Measurements from ENCODE around the gene GCH1.
A peak's percentile ranks its signal among the peaks of the same experiment; 100 is the strongest.
"Not testable (repeated sequence)": the region's sequence is repeated elsewhere in the genome, so short reads cannot be mapped to it uniquely, and the experiment has no call there.

GCH1 gene

DNA sequence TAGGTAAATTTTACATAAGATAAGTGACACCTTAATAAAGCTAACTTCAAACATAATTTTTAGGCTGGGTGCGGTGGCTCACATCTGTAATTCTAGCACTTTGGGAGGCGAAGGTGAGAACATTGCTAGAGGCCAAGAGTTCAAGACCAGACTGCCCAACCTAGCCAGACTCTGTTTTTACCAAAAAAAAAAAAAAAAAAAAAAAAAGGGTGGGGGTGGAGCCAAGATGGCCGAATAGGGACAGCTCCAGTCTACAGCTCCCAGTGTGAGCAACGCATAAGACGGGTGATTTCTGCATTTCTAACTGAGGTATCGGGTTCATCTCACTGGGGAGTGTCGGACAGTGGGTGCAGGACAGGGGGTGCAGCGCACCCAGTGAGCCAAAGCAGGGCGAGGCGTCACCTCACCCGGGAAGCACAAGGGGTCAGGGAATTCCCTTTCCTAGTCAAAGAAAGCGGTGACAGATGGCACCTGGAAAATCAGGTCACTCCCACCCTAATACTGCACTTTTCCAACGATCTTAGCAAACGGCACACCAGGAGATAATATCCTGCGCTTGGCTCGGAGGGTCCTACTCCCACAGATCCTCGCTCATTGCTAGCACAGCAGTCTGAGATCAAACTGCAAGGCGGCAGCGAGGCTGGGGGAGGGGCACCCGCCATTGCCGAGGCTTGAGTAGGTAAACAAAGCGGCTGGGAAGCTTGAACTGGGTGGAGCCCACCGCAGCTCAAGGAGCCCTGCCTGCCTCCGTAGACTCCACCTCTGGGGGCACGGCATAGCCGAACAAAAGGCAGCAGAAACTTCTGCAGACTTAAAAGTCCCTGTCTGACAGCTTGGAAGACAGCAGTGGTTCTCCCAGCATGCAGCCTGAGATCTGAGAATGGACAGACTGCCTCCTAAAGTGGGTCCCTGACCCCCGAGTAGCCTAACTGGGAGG is 32.2 kb downstream of the GCH1 start:
- H3K4me1 ChIP-seq (ENCODE audit: control insufficient read depth, insufficient read depth, low read length); H3K9me3 ChIP-seq (ENCODE audit: control insufficient read depth, low read length); H3K36me3 ChIP-seq (ENCODE audit: control insufficient read depth, insufficient read depth, low read length); H3K27me3 ChIP-seq (ENCODE audit: control insufficient read depth, insufficient read depth, low read length, poor library complexity, severe bottlenecking): not testable (repeated sequence)
- Histone ChIP-seq H3K27ac (ENCODE audit: insufficient read depth, low read depth, low read length, poor library complexity, severe bottlenecking) (peak overlapping the region; percentile 50), H3K4me3 (ENCODE audit: insufficient read depth, low read depth, low read length) (peak overlapping the region; percentile 23)
- 36 to 38% methylated on average over 27 of the region's 27 CpGs for WGBS, 2 experiments

- 91 to 93% methylated on average over 3 of the region's 3 CpGs for WGBS, 2 experiments
- no peak overlapping the region for H3K27ac ChIP-seq (ENCODE audit: insufficient read depth, low read depth, low read length, poor library complexity, severe bottlenecking)
- no peaks in the 10 kb centered on the region for H3K4me1 ChIP-seq (ENCODE audit: control insufficient read depth, insufficient read depth, low read length)
Measured at GRCh38 chr14:54867011-54867410, 35.6 kb downstream of the GCH1 start.

GRCh38 chr14:54866588-54866987 is 36.0 kb downstream of the GCH1 start:
- H3K27ac ChIP-seq (ENCODE audit: insufficient read depth, low read depth, low read length, poor library complexity, severe bottlenecking) = no peak overlapping the region
- no peaks in the 10 kb centered on the region for H3K27me3 ChIP-seq (ENCODE audit: control insufficient read depth, insufficient read depth, low read length, poor library complexity, severe bottlenecking)
- H3K4me3 ChIP-seq (ENCODE audit: insufficient read depth, low read depth, low read length) = no peak overlapping the region
- 88 to 90% methylated on average over 4 of the region's 4 CpGs for WGBS, 2 experiments
- no peaks in the 10 kb centered on the region for H3K36me3 ChIP-seq (ENCODE audit: control insufficient read depth, insufficient read depth, low read length)
- no peaks in the 10 kb centered on the region for H3K4me1 ChIP-seq (ENCODE audit: control insufficient read depth, insufficient read depth, low read length)
- no peaks in the 10 kb centered on the region for H3K9me3 ChIP-seq (ENCODE audit: control insufficient read depth, low read length)

More at GRCh38 chr14:54867011-54867410, 35.6 kb downstream of the GCH1 start:
- Histone ChIP-seq H3K27me3 (ENCODE audit: control insufficient read depth, insufficient read depth, low read length, poor library complexity, severe bottlenecking) (no peaks in the 10 kb centered on the region), H3K9me3 (ENCODE audit: control insufficient read depth, low read length) (no peaks in the 10 kb centered on the region), H3K36me3 (ENCODE audit: control insufficient read depth, insufficient read depth, low read length) (no peaks in the 10 kb centered on the region), H3K4me3 (ENCODE audit: insufficient read depth, low read depth, low read length) (no peak overlapping the region)

DNA sequence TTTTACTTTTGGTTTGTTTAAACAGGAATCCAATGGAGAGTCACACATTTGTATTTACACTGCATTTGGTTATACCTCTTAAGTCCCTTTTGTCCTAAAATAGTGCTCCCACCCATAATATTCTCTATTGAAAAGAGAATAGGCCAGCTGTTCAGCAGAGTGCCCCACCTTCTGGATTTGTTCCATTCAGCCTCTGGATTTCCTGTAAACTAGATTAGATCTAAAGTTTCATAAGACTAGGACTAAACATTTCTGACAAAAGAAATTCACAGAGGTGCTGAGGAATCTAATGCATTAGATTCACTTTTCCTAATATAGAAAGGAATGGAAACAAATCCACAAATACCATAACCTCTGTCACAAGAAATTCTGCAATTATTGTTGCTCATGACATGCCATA is 38.1 kb downstream of the GCH1 start:
- H3K4me1 ChIP-seq (ENCODE audit: control insufficient read depth, insufficient read depth, low read length) = no peaks in the 10 kb centered on the region
- no peak overlapping the region for H3K27ac ChIP-seq (ENCODE audit: insufficient read depth, low read depth, low read length, poor library complexity, severe bottlenecking)
- H3K9me3 ChIP-seq (ENCODE audit: control insufficient read depth, low read length) = no peaks in the 10 kb centered on the region
- no peaks in the 10 kb centered on the region for H3K27me3 ChIP-seq (ENCODE audit: control insufficient read depth, insufficient read depth, low read length, poor library complexity, severe bottlenecking)
- H3K36me3 ChIP-seq (ENCODE audit: control insufficient read depth, insufficient read depth, low read length) = no peaks in the 10 kb centered on the region
- H3K4me3 ChIP-seq (ENCODE audit: insufficient read depth, low read depth, low read length) = no peak overlapping the region

DNA sequence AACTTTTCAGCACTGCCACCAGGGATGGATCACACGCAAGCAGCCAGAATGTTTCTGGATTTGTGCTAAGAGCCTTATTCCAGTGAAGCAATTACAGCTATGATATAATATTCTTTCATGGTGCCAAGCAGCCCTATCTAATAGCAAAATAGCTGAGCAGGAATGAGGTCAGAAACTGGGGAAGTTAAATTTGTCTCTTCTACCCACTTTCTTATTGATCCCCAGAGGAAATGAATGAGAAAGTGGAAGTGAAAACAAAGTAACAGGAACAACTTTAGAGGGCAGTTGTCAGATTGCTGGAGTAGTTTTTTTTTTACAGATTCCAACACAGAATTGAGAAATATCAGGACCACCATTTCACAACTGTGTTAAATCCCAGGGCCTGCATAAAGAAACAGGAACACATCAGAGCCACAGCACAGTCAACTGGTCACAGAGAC is 44.8 kb downstream of the GCH1 start:
- no peak overlapping the region for H3K4me3 ChIP-seq (ENCODE audit: insufficient read depth, low read depth, low read length)
- H3K9me3 ChIP-seq (ENCODE audit: control insufficient read depth, low read length) = no peaks in the 10 kb centered on the region
- no peaks in the 10 kb centered on the region for H3K36me3 ChIP-seq (ENCODE audit: control insufficient read depth, insufficient read depth, low read length)
- no peaks in the 10 kb centered on the region for H3K4me1 ChIP-seq (ENCODE audit: control insufficient read depth, insufficient read depth, low read length)
- no peaks in the 10 kb centered on the region for H3K27me3 ChIP-seq (ENCODE audit: control insufficient read depth, insufficient read depth, low read length, poor library complexity, severe bottlenecking)
- WGBS, 2 experiments = 100% methylated on average over 1 of the region's 1 CpG
- H3K27ac ChIP-seq (ENCODE audit: insufficient read depth, low read depth, low read length, poor library complexity, severe bottlenecking) = no peak overlapping the region

DNA sequence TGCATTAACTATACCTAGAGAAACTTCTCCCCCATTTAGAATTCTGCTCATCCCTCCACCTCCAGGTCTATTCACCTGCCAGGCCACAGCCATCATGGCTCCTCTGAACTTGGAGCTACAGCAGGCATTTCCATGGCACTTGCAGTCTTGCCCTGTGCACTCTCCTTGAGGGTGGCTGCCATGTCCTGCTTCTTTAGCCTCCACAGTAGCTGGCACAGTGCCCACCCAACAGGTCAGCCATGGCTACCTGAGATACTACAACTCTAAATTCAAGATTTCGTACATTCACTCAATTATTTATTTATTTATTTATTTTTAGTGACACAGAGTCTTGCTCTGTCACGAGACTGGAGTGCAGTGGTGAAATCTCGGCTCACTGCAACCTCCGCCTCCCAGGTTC is 46.5 kb downstream of the GCH1 start:
- Histone ChIP-seq H3K4me1 (ENCODE audit: control insufficient read depth, insufficient read depth, low read length) (no peaks in the 10 kb centered on the region), H3K4me3 (ENCODE audit: insufficient read depth, low read depth, low read length) (no peak overlapping the region), H3K27ac (ENCODE audit: insufficient read depth, low read depth, low read length, poor library complexity, severe bottlenecking) (no peak overlapping the region), H3K9me3 (ENCODE audit: control insufficient read depth, low read length) (no peaks in the 10 kb centered on the region), H3K27me3 (ENCODE audit: control insufficient read depth, insufficient read depth, low read length, poor library complexity, severe bottlenecking) (no peaks in the 10 kb centered on the region), H3K36me3 (ENCODE audit: control insufficient read depth, insufficient read depth, low read length) (no peaks in the 10 kb centered on the region)
- WGBS, 2 experiments = 96 to 98% methylated on average over 3 to 4 of the region's 4 CpGs

- Histone ChIP-seq H3K4me3 (ENCODE audit: insufficient read depth, low read depth, low read length) (no peak overlapping the region), H3K36me3 (ENCODE audit: control insufficient read depth, insufficient read depth, low read length) (no peaks in the 10 kb centered on the region), H3K27me3 (ENCODE audit: control insufficient read depth, insufficient read depth, low read length, poor library complexity, severe bottlenecking) (no peaks in the 10 kb centered on the region), H3K27ac (ENCODE audit: insufficient read depth, low read depth, low read length, poor library complexity, severe bottlenecking) (no peak overlapping the region), H3K9me3 (ENCODE audit: control insufficient read depth, low read length) (no peaks in the 10 kb centered on the region), H3K4me1 (ENCODE audit: control insufficient read depth, insufficient read depth, low read length) (no peaks in the 10 kb centered on the region)
- 6 to 20% methylated on average over 1 to 2 of the region's 2 CpGs for WGBS, 2 experiments
Measured at GRCh38 chr14:54854181-54854580, 48.4 kb downstream of the GCH1 start.

DNA sequence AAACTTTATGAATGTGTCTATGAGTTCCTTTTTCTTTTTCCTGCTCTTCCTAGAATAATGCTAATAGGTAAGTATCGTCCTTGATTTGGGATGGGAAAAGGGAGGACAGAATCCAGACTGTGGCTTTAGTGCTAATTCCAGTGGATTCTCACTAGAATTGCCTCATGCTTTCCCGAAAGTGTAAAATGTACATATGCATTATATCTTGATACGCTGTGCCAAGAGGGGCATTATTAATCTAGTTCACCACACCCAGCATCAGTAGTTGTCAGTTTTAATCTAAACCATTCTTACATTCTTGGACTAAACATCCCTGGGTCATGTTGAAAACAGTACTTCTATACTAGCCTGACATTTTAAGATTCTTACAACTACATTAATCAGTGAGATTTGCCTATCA is 49.3 kb downstream of the GCH1 start:
- H3K9me3 ChIP-seq (ENCODE audit: control insufficient read depth, low read length) = no peaks in the 10 kb centered on the region
- H3K4me1 ChIP-seq (ENCODE audit: control insufficient read depth, insufficient read depth, low read length) = no peaks in the 10 kb centered on the region
- no peaks in the 10 kb centered on the region for H3K27me3 ChIP-seq (ENCODE audit: control insufficient read depth, insufficient read depth, low read length, poor library complexity, severe bottlenecking)
- H3K4me3 ChIP-seq (ENCODE audit: insufficient read depth, low read depth, low read length) = no peak overlapping the region
- 97 to 98% methylated on average over 3 of the region's 3 CpGs for WGBS, 2 experiments
- H3K27ac ChIP-seq (ENCODE audit: insufficient read depth, low read depth, low read length, poor library complexity, severe bottlenecking) = no peak overlapping the region
- no peaks in the 10 kb centered on the region for H3K36me3 ChIP-seq (ENCODE audit: control insufficient read depth, insufficient read depth, low read length)

DNA sequence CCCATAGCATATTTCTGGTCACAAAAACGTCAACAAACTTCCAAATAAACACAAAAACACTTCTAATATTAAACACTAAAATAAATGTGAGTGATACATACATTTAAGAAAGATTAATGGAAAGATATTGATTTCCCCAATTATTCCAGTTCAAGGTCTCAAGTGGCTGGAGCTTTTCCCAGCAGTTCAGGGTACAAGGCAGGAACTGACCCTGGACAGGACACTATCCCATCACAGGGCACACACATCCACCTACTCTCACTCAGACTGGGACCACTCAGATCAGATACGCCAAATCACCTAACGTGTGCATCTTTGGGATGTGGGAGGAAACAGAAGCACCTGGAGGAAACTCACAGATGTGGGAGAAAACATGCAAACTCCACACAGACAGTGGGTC is 50.4 kb downstream of the GCH1 start:
- H3K36me3 ChIP-seq (ENCODE audit: control insufficient read depth, insufficient read depth, low read length) = no peaks in the 10 kb centered on the region
- H3K27ac ChIP-seq (ENCODE audit: insufficient read depth, low read depth, low read length, poor library complexity, severe bottlenecking) = no peak overlapping the region
- H3K4me1 ChIP-seq (ENCODE audit: control insufficient read depth, insufficient read depth, low read length) = no peaks in the 10 kb centered on the region
- WGBS, 2 experiments = 90 to 96% methylated on average over 2 of the region's 3 CpGs
- no peak overlapping the region for H3K4me3 ChIP-seq (ENCODE audit: insufficient read depth, low read depth, low read length)
- no peaks in the 10 kb centered on the region for H3K9me3 ChIP-seq (ENCODE audit: control insufficient read depth, low read length)
- no peaks in the 10 kb centered on the region for H3K27me3 ChIP-seq (ENCODE audit: control insufficient read depth, insufficient read depth, low read length, poor library complexity, severe bottlenecking)

DNA sequence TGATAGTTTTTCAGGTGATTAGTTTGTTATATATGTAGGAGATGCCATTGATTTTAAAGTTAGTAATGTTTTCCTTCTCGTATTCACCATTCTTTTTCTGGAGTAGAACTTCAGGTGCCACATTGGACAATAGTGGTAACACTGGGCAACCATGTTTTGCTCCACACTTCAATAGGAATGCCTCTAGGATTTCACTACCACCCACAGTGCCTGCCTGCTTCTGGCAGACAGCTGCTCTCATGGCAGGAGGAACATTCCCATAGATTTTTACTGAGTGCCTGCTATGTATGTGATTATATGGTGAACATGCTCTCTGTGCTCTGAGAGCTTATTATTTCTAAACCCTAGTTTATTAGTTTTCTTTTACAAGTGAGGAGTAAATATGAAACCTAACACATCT is 53.7 kb downstream of the GCH1 start:
- Histone ChIP-seq H3K27ac (ENCODE audit: insufficient read depth, low read depth, low read length, poor library complexity, severe bottlenecking) (no peak overlapping the region), H3K4me3 (ENCODE audit: insufficient read depth, low read depth, low read length) (no peak overlapping the region), H3K9me3 (ENCODE audit: control insufficient read depth, low read length) (no peaks in the 10 kb centered on the region), H3K4me1 (ENCODE audit: control insufficient read depth, insufficient read depth, low read length) (no peaks in the 10 kb centered on the region), H3K27me3 (ENCODE audit: control insufficient read depth, insufficient read depth, low read length, poor library complexity, severe bottlenecking) (no peaks in the 10 kb centered on the region), H3K36me3 (ENCODE audit: control insufficient read depth, insufficient read depth, low read length) (no peaks in the 10 kb centered on the region)
- WGBS, 2 experiments = 45 to 47% methylated on average over 1 of the region's 1 CpG
